H1 (cell line): ENCODE results near the gene KCTD16. TPM values are rescaled to one million over a fixed set of nuclear protein-coding genes. Genes with fewer than 3 reads are reported as not detected.

Experiments
- CTCF ChIA-PET: fragments of 300-600 bp; sonication (Branson Sonifier 250); formaldehyde crosslinking; loops from one replicate; lab custom pipeline; 2021; ENCODE audit not compliant: partially characterized antibody; lab: Charles Lee
- POLR2A ChIA-PET: fragments of 300-600 bp; sonication (Branson Sonifier 250); formaldehyde crosslinking; loops from one replicate; lab custom pipeline; 2021; ENCODE audit warnings: inconsistent platforms; ENCODE audit not compliant: partially characterized antibody; lab: Charles Lee
- DNase-seq, 2 experiments: peaks; one replicate each; pipeline versions ENCODE4 v3.0.0 to v3.0.0-alpha.2; 2010 to 2022; ENCODE audit warnings: low spot score in 2 of 2, low read depth in 1 of 2, mixed read lengths in 1 of 2
- FAIRE-seq: peaks from 2 replicates; lab custom pipeline; 2011; peaks lifted over from hg19 to GRCh38; lab: Jason Lieb, UNC
- H2AFZ ChIP-seq: 2 replicates; pipeline ENCODE4 v1.8.1; 2012; ENCODE audit warnings: low read length, inconsistent platforms
- H2AK5ac ChIP-seq: 2 replicates; pipeline ENCODE4 v1.6.1; 2013; ENCODE audit warnings: low read depth, low read length
- H2BK120ac ChIP-seq: replicated peaks from 2 replicates; pipeline ENCODE3; 2013; ENCODE audit warnings: low read depth, low read length, inconsistent platforms
- H2BK12ac ChIP-seq: 2 replicates; pipeline ENCODE4 v1.6.1; 2013; ENCODE audit warnings: low read depth, low read length
- H2BK15ac ChIP-seq: 2 replicates; pipeline ENCODE4 v1.6.1; 2013; ENCODE audit warnings: low read length
- H2BK20ac ChIP-seq: 2 replicates; pipeline ENCODE4 v1.6.1; 2013; ENCODE audit warnings: low read length
- H2BK5ac ChIP-seq: 2 replicates; pipeline ENCODE4 v1.6.1; 2013; ENCODE audit warnings: low read depth, low read length
- H3K14ac ChIP-seq: 2 replicates; pipeline ENCODE4 v1.6.1; 2013; ENCODE audit warnings: inconsistent platforms; ENCODE audit not compliant: insufficient read length
- H3K18ac ChIP-seq: 2 replicates; pipeline ENCODE4 v1.6.1; 2013; ENCODE audit warnings: low read length; ENCODE audit errors: extremely low read depth
- H3K23ac ChIP-seq: 2 replicates; pipeline ENCODE4 v1.6.1; 2013; ENCODE audit warnings: inconsistent platforms; ENCODE audit not compliant: insufficient read length
- H3K23me2 ChIP-seq: 2 replicates; pipeline ENCODE4 v1.6.1; 2013; ENCODE audit warnings: low read depth, low read length
- H3K27ac ChIP-seq: 2 replicates; pipeline ENCODE4 v1.6.1; 2011; ENCODE audit warnings: low read depth, low read length, inconsistent platforms
- H3K27me3 ChIP-seq, 4 experiments: replicated peaks in 1 of 4; 1 replicate in 1 of 4; 2 replicates in 3 of 4; pipeline versions ENCODE4 v1.6.1 to v1.8.1; 2011 to 2013; ENCODE audit warnings: low read length in 3 of 4, mild to moderate bottlenecking in 3 of 4, inconsistent platforms in 2 of 4, mixed read lengths in 2 of 4, moderate library complexity in 1 of 4; ENCODE audit not compliant: control insufficient read depth in 3 of 4, insufficient read depth in 3 of 4; ENCODE audit errors: extremely low read depth in 1 of 4
- H3K36me3 ChIP-seq, 4 experiments: 2 replicates each; pipeline versions ENCODE4 v1.6.1 to v1.8.1; 2011 to 2013; ENCODE audit warnings: mild to moderate bottlenecking in 4 of 4, low read length in 3 of 4, moderate library complexity in 2 of 4, control low read depth in 1 of 4, inconsistent platforms in 1 of 4; ENCODE audit not compliant: insufficient read depth in 4 of 4, control insufficient read depth in 2 of 4
- H3K4ac ChIP-seq: replicated peaks from 2 replicates; pipeline ENCODE3; 2013; ENCODE audit warnings: low read length, low read depth, mixed read lengths, inconsistent platforms; ENCODE audit not compliant: insufficient read length
- H3K4me1 ChIP-seq, 4 experiments: replicated peaks in 1 of 4; 1 replicate in 1 of 4; 2 replicates in 3 of 4; pipeline versions ENCODE4 v1.6.1 to v1.8.1; 2011 to 2013; ENCODE audit warnings: low read length in 3 of 4, inconsistent platforms in 2 of 4, mixed read lengths in 1 of 4; ENCODE audit not compliant: insufficient read depth in 4 of 4, control insufficient read depth in 3 of 4
- H3K4me2 ChIP-seq, 2 experiments: 2 replicates each; pipeline versions ENCODE4 v1.6.1 to v1.8.1; 2011 to 2013; ENCODE audit warnings: low read depth in 2 of 2, low read length in 2 of 2, control low read depth in 1 of 2, inconsistent platforms in 1 of 2, mild to moderate bottlenecking in 1 of 2; ENCODE audit not compliant: insufficient read depth in 1 of 2
- H3K4me3 ChIP-seq, 4 experiments: fragments of 200-600, 300-600 bp in 1 of 4; sonication (generic), shearing (Covaris generic), sonication (Bioruptor Twin) in 1 of 4; 2 replicates each; pipeline versions ENCODE4 v1.5.1 to v1.8.1; 2011 to 2016; ENCODE audit warnings: low read length in 4 of 4, low read depth in 3 of 4, control low read depth in 2 of 4, inconsistent platforms in 2 of 4, mild to moderate bottlenecking in 2 of 4, mixed read lengths in 1 of 4, moderate library complexity in 1 of 4; ENCODE audit not compliant: insufficient read depth in 2 of 4; ENCODE audit errors: extremely low read depth in 1 of 4
- H3K56ac ChIP-seq: replicated peaks from 2 replicates; pipeline ENCODE3; 2013; ENCODE audit warnings: low read depth, mild to moderate bottlenecking, mixed read lengths, low read length, inconsistent platforms; ENCODE audit not compliant: insufficient read length
- H3K79me1 ChIP-seq: 2 replicates; pipeline ENCODE4 v1.6.1; 2013; ENCODE audit warnings: low read depth, low read length, control low read depth
- H3K79me2 ChIP-seq, 2 experiments: 2 replicates each; pipeline versions ENCODE4 v1.6.1 to v1.8.1; 2012 to 2013; ENCODE audit warnings: low read length in 2 of 2, mild to moderate bottlenecking in 2 of 2, inconsistent platforms in 1 of 2; ENCODE audit not compliant: insufficient read depth in 2 of 2, control insufficient read depth in 1 of 2
- H3K9ac ChIP-seq, 4 experiments: replicated peaks in 1 of 4; 1 replicate in 1 of 4; 2 replicates in 3 of 4; pipeline versions ENCODE4 v1.6.1 to v1.8.1; 2011 to 2013; ENCODE audit warnings: low read depth in 3 of 4, low read length in 3 of 4, control low read depth in 2 of 4, mild to moderate bottlenecking in 2 of 4, moderate library complexity in 2 of 4, inconsistent platforms in 1 of 4; ENCODE audit errors: extremely low read depth in 1 of 4
- H3K9me3 ChIP-seq, 2 experiments: 2 replicates each; pipeline versions ENCODE4 v1.6.1 to v1.8.1; 2012 to 2013; ENCODE audit warnings: mild to moderate bottlenecking in 2 of 2, moderate library complexity in 2 of 2, control low read depth in 1 of 2, inconsistent platforms in 1 of 2, low read depth in 1 of 2, low read length in 1 of 2, mixed read lengths in 1 of 2; ENCODE audit not compliant: insufficient read depth in 2 of 2
- H4K20me1 ChIP-seq, 2 experiments: replicated peaks in 1 of 2; 2 replicates each; pipeline versions ENCODE3 to v1.8.1; 2011 to 2013; ENCODE audit warnings: inconsistent platforms in 2 of 2, low read length in 2 of 2, mild to moderate bottlenecking in 1 of 2; ENCODE audit not compliant: insufficient read depth in 2 of 2, control insufficient read depth in 1 of 2
- H4K5ac ChIP-seq: 2 replicates; pipeline ENCODE4 v1.6.1; 2013; ENCODE audit warnings: low read length, low read depth, mixed read lengths, inconsistent platforms; ENCODE audit not compliant: insufficient read length
- H4K8ac ChIP-seq: 2 replicates; pipeline ENCODE4 v1.8.0; 2013; ENCODE audit warnings: mild to moderate bottlenecking, moderate library complexity, low read length, inconsistent platforms; ENCODE audit not compliant: insufficient read depth; ENCODE audit errors: extremely low read depth
- H4K91ac ChIP-seq: replicated peaks from 2 replicates; pipeline ENCODE3; 2013; ENCODE audit warnings: low read length, mixed read lengths, inconsistent platforms; ENCODE audit not compliant: insufficient read length
- BRCA1 ChIP-seq: IDR thresholded peaks from 2 replicates; pipeline ENCODE4 v1.6.1; 2012; ENCODE audit warnings: low read depth, low read length, improper control_type of control experiment
- CBX8 ChIP-seq: fragments of 300-800, 300-1000 bp; sonication (generic); IDR thresholded peaks from 2 replicates; pipeline ENCODE4 v1.7.1; 2016; ENCODE audit warnings: low read depth, low read length, borderline replicate concordance
- EGR1 ChIP-seq: IDR thresholded peaks from 2 replicates; pipeline ENCODE4 v1.6.1; 2011; ENCODE audit warnings: low read depth, low read length, borderline replicate concordance
- FOSL1 ChIP-seq: IDR thresholded peaks from 2 replicates; pipeline ENCODE4 v1.6.1; 2011; ENCODE audit warnings: mild to moderate bottlenecking, low read depth, low read length, moderate library complexity; ENCODE audit not compliant: insufficient read depth
- KDM5A ChIP-seq: fragments of 200-600 bp; IDR thresholded peaks from 2 replicates; pipeline ENCODE4 v1.7.1; 2012; ENCODE audit warnings: mild to moderate bottlenecking, low read length, inconsistent platforms, mixed read lengths
- POLR2AphosphoS5 ChIP-seq: IDR thresholded peaks from 2 replicates; pipeline ENCODE4 v1.6.1; 2011; ENCODE audit warnings: low read depth, low read length
- RAD21 ChIP-seq, 2 experiments: IDR thresholded peaks in 1 of 2; conservative IDR thresholded peaks in 1 of 2; 2 replicates each; pipeline ENCODE4 v1.6.1; 2011; ENCODE audit warnings: low read depth in 2 of 2, low read length in 2 of 2, improper control_type of control experiment in 1 of 2, inconsistent platforms in 1 of 2, mild to moderate bottlenecking in 1 of 2, moderate library complexity in 1 of 2
- SP1 ChIP-seq: IDR thresholded peaks from 2 replicates; pipeline ENCODE4 v1.6.1; 2011; ENCODE audit warnings: low read depth, low read length
- SP2 ChIP-seq: IDR thresholded peaks from 2 replicates; pipeline ENCODE4 v1.6.1; 2012; ENCODE audit warnings: mild to moderate bottlenecking, low read length, inconsistent platforms
- TBP ChIP-seq: IDR thresholded peaks from 2 replicates; pipeline ENCODE4 v1.6.1; 2011; ENCODE audit warnings: low read depth, low read length, improper control_type of control experiment
- WGBS, 2 experiments: shearing (Covaris generic) in 1 of 2; methylation state at CpG; one replicate each; pipeline versions ENCODE4 v1.1.6 to v1.1.7; 2013 to 2015; ENCODE audit warnings: low lambda C conversion rate in 2 of 2, mixed read lengths in 2 of 2, inconsistent platforms in 1 of 2, low coverage in 1 of 2, missing lambda C conversion rate in 1 of 2; ENCODE audit not compliant: insufficient replicate concordance in 2 of 2, insufficient coverage in 1 of 2, insufficient read length in 1 of 2; ENCODE audit errors: extremely low coverage in 1 of 2, missing lambda C conversion rate in 1 of 2; 5-methylcytosine and 5-hydroxymethylcytosine counted together
- polyA plus RNA-seq, 7 experiments: library from polyadenylated mRNA; depleted of rRNA in 3 of 7; stranded (reverse) in 5 of 7; unstranded in 2 of 7; fragments of >200 nt in 5 of 7; fragments of 200-250 nt in 2 of 7; gene quantifications; 1 replicate in 5 of 7; 2 replicates in 1 of 7; 4 replicates in 1 of 7; pipeline versions ENCODE4 v1.2.1 to v1.2.3, GENCODE V29; 2011 to 2013; ENCODE audit warnings: missing spikeins in 2 of 7, mixed read lengths in 2 of 7
- total RNA-seq: library from RNA; stranded (reverse); fragmentation: NEBNext Ultra II Directional; extraction: Animal tissue kit (Norgen Biotek cat#: 25700); gene quantifications from 2 replicates; pipeline ENCODE4 v1.2.1, GENCODE V29; 2021
- TF ChIP-seq, protein P1 (sequence below): IDR thresholded peaks from 2 replicates; pipeline ENCODE4 v1.6.1; 2012; ENCODE audit warnings: low read length, inconsistent platforms
- TF ChIP-seq, protein P2 (sequence below): IDR thresholded peaks from 2 replicates; pipeline ENCODE4 v1.6.1; 2011; ENCODE audit warnings: low read length, improper control_type of control experiment

Gene KCTD16
- total and polyA plus RNA-seq, 2 of the 8 experiments (the other 6 are each of a cell fraction or from before 2014, with no cell fraction given): 0.03 to 0.24 TPM

DNA sequence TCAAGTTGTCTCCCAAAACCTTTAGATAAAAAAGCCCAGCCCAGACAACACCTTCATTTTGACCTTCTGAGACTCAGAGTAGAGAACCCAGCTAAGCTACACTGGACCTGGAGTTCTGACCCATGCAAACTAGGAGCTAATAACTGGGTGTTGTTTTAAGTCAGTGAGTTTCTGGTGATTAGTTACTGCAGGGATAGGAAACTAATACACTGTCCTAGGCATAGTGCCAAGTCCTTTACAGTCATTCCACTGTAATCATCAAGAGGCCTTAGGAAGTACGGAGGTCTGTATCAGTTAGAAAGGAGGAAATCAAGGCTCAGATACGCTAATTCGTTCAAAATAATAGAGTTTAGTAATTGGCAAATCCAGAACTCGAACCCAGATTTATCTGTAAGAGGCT, 197.9 kb downstream of the KCTD16 start:
- no peaks in the 10 kb centered on the region for H3K9me3 ChIP-seq
- no peaks in the 10 kb centered on the region for H3K79me1 ChIP-seq
- no peak overlapping the region for H2AK5ac ChIP-seq
- H2BK15ac ChIP-seq: no peak overlapping the region
- H4K91ac ChIP-seq: no peak overlapping the region
- no peaks in the 10 kb centered on the region for H3K4me1 ChIP-seq
- ChIA-PET POLR2A (no interaction called here), CTCF (interaction anchor here (0.8 to 4.1 kb wide), 3 partner anchors 12 to 111 kb away, joined by 3 to 20 read pairs (median 4); no protein-coding TSS in a partner anchor)
- no peak overlapping the region for H4K8ac ChIP-seq
- no peak overlapping the region for H3K9ac ChIP-seq
- no peak overlapping the region for H2AFZ ChIP-seq
- H2BK5ac ChIP-seq: no peak overlapping the region
- WGBS, 2 experiments: 95% methylated on average over 4 of the region's 4 CpGs; no CpG with 5 or more reads in 1 of the 2 experiments
- no peaks in the 10 kb centered on the region for H3K36me3 ChIP-seq
- H3K27ac ChIP-seq: no peak overlapping the region
- H3K56ac ChIP-seq: no peak overlapping the region
- TF ChIP-seq KDM5A (no peak), TBP (no peak), BRCA1 (no peak), SP2 (no peak), RAD21 (IDR thresholded peaks at IDR 0.05 in 1 of 2, conservative IDR thresholded peaks at IDR 0.05 in 1 of 2; ENCODE audit: low read depth in 2 of 2, low read length in 2 of 2) (no peak), CBX8 (no peak), SP1 (no peak), FOSL1 (no peak), EGR1 (no peak), POLR2AphosphoS5 (no peak)
- TF ChIP-seq, protein P1, sequence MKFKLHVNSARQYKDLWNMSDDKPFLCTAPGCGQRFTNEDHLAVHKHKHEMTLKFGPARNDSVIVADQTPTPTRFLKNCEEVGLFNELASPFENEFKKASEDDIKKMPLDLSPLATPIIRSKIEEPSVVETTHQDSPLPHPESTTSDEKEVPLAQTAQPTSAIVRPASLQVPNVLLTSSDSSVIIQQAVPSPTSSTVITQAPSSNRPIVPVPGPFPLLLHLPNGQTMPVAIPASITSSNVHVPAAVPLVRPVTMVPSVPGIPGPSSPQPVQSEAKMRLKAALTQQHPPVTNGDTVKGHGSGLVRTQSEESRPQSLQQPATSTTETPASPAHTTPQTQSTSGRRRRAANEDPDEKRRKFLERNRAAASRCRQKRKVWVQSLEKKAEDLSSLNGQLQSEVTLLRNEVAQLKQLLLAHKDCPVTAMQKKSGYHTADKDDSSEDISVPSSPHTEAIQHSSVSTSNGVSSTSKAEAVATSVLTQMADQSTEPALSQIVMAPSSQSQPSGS: no peak
- TF ChIP-seq, protein P2, sequence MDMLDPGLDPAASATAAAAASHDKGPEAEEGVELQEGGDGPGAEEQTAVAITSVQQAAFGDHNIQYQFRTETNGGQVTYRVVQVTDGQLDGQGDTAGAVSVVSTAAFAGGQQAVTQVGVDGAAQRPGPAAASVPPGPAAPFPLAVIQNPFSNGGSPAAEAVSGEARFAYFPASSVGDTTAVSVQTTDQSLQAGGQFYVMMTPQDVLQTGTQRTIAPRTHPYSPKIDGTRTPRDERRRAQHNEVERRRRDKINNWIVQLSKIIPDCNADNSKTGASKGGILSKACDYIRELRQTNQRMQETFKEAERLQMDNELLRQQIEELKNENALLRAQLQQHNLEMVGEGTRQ: no peak
- no peak for FAIRE-seq
- H3K18ac ChIP-seq: no peak overlapping the region
- no peaks in the 10 kb centered on the region for H3K27me3 ChIP-seq
- no peaks in the 10 kb centered on the region for H4K20me1 ChIP-seq
- no peak overlapping the region for H3K23ac ChIP-seq
- H3K4me3 ChIP-seq: no peak overlapping the region
- no peak overlapping the region for H3K14ac ChIP-seq
- no peak overlapping the region for H2BK12ac ChIP-seq
- no peaks in the 10 kb centered on the region for H3K79me2 ChIP-seq
- no peaks in the 10 kb centered on the region for H3K23me2 ChIP-seq
- H3K4ac ChIP-seq: no peak overlapping the region
- no peak for DNase-seq
- no peak overlapping the region for H4K5ac ChIP-seq
- no peak overlapping the region for H2BK20ac ChIP-seq
- no peak overlapping the region for H2BK120ac ChIP-seq
- H3K4me2 ChIP-seq: no peak overlapping the region
